H1 (cell line): Measurements from ENCODE around the gene ADAMTS4. TPM values are rescaled to one million over a fixed set of nuclear protein-coding genes. Genes with fewer than 3 reads are reported as not detected.
A peak's percentile ranks its signal among the peaks of the same experiment; 100 is the strongest.

Experiments used
- ATF2 ChIP-seq: IDR thresholded peaks from 2 replicates; pipeline ENCODE4 v1.6.1; 2012; ENCODE audit warnings: low read length, inconsistent platforms
- CHD1 ChIP-seq: IDR thresholded peaks from 2 replicates; pipeline ENCODE4 v1.6.1; 2012; ENCODE audit warnings: low read depth, low read length, improper control_type of control experiment
- CTCF ChIP-seq, 3 experiments: IDR thresholded peaks; 1 replicate in 2 of 3; 2 replicates in 1 of 3; pipeline versions ENCODE4 v1.5.1 to v1.6.1; 2011; ENCODE audit warnings: low read length in 3 of 3, mild to moderate bottlenecking in 3 of 3, inconsistent platforms in 2 of 3, low read depth in 1 of 3, moderate library complexity in 1 of 3; ENCODE audit not compliant: insufficient read depth in 1 of 3; ENCODE audit errors: control extremely low read depth in 1 of 3
- EP300 ChIP-seq, 2 experiments: IDR thresholded peaks; 1 replicate in 1 of 2; 2 replicates in 1 of 2; pipeline ENCODE4 v1.6.1; 2011 to 2012; ENCODE audit warnings: low read depth in 2 of 2, low read length in 2 of 2, mild to moderate bottlenecking in 2 of 2, borderline replicate concordance in 1 of 2, inconsistent platforms in 1 of 2, moderate library complexity in 1 of 2
- HDAC2 ChIP-seq, 2 experiments: fragments of 300-600 bp in 1 of 2; sonication (generic) in 1 of 2; IDR thresholded peaks; 2 replicates each; pipeline ENCODE4 v1.6.1; 2011 to 2012; ENCODE audit warnings: low read depth in 2 of 2, low read length in 2 of 2, mild to moderate bottlenecking in 2 of 2, moderate library complexity in 2 of 2, borderline replicate concordance in 1 of 2, inconsistent platforms in 1 of 2
- JUND ChIP-seq: IDR thresholded peaks from 2 replicates; pipeline ENCODE4 v1.6.1; 2011; ENCODE audit warnings: mild to moderate bottlenecking, improper control_type of control experiment, low read length
- MAX ChIP-seq: IDR thresholded peaks from 2 replicates; pipeline ENCODE4 v1.6.1; 2012; ENCODE audit warnings: inconsistent platforms
- RAD21 ChIP-seq, 2 experiments: IDR thresholded peaks in 1 of 2; conservative IDR thresholded peaks in 1 of 2; 2 replicates each; pipeline ENCODE4 v1.6.1; 2011; ENCODE audit warnings: low read depth in 2 of 2, low read length in 2 of 2, improper control_type of control experiment in 1 of 2, inconsistent platforms in 1 of 2, mild to moderate bottlenecking in 1 of 2, moderate library complexity in 1 of 2
- RBBP5 ChIP-seq: IDR thresholded peaks from 2 replicates; pipeline ENCODE4 v1.7.1; 2012; ENCODE audit warnings: low read depth, mild to moderate bottlenecking, inconsistent platforms, low read length, moderate library complexity, borderline replicate concordance
- SIRT6 ChIP-seq: IDR thresholded peaks from one replicate; pipeline ENCODE4 v1.7.1; 2012; ENCODE audit warnings: low read length, inconsistent platforms
- ZNF274 ChIP-seq: IDR thresholded peaks from 2 replicates; pipeline ENCODE4 v1.7.0; 2012; ENCODE audit warnings: low read length, borderline replicate concordance; ENCODE audit errors: extremely low read depth
- polyA plus RNA-seq, 7 experiments: library from polyadenylated mRNA; depleted of rRNA in 3 of 7; stranded (reverse) in 5 of 7; unstranded in 2 of 7; fragments of >200 nt in 5 of 7; fragments of 200-250 nt in 2 of 7; gene quantifications; 1 replicate in 5 of 7; 2 replicates in 1 of 7; 4 replicates in 1 of 7; pipeline versions ENCODE4 v1.2.1 to v1.2.3, GENCODE V29; 2011 to 2013; ENCODE audit warnings: missing spikeins in 2 of 7, mixed read lengths in 2 of 7
- total RNA-seq: library from RNA; stranded (reverse); fragmentation: NEBNext Ultra II Directional; extraction: Animal tissue kit (Norgen Biotek cat#: 25700); gene quantifications from 2 replicates; pipeline ENCODE4 v1.2.1, GENCODE V29; 2021

Gene ADAMTS4
- total and polyA plus RNA-seq, 2 of the 8 experiments (the other 6 are each of a cell fraction or from before 2014, with no cell fraction given), result 4.6 to 7.2 TPM

GRCh38 chr1:161192476-161193465 lies 6.1 kb downstream of the ADAMTS4 start (continued):
- TF ChIP-seq CTCF (IDR thresholded peaks at IDR 0.05; ENCODE audit: control extremely low read depth in 1 of 3, insufficient read depth in 1 of 3, low read depth in 1 of 3, low read length in 3 of 3) (peak; percentile 83 to 97 (median 83)), JUND (0 out of 2 replicates have a peak, but pooled peaks have one; percentile 15), RAD21 (IDR thresholded peaks at IDR 0.05 in 1 of 2, conservative IDR thresholded peaks at IDR 0.05 in 1 of 2; ENCODE audit: low read depth in 2 of 2, low read length in 2 of 2) (peak; percentile 81 to 84), SIRT6 (no peak), HDAC2 (IDR thresholded peaks at IDR 0.05; ENCODE audit: borderline replicate concordance in 1 of 2, low read depth in 2 of 2, low read length in 2 of 2) (no peak), ZNF274 (no peak), ATF2 (no peak), EP300 (IDR thresholded peaks at IDR 0.05; ENCODE audit: borderline replicate concordance in 1 of 2, low read depth in 2 of 2, low read length in 2 of 2) (no peak), CHD1 (no peak), MAX (0 out of 2 replicates have a peak, but pooled peaks have one; percentile 31), RBBP5 (no peak)
